Esophagus squamous epithelium (tissue), 4 donors: ENCODE measurements around the gene NFRKB.
"Not testable (repeated sequence)": the region's sequence is repeated elsewhere in the genome, so short reads cannot be mapped to it uniquely, and the experiment has no call there.

ENCODE experiments used
- POLR2A ChIP-seq, 4 donors: fragments of 450-650 bp; IDR thresholded peaks; one replicate each; pipeline ENCODE4 v1.6.1; 2017; ENCODE audit warnings: antibody characterized with exemption in 4 of 4, mild to moderate bottlenecking in 4 of 4, moderate library complexity in 3 of 4
- TF ChIP-seq, protein P1 (sequence below), 6 experiments: fragments of 450-650 bp in 4 of 6; fragments of 200-600 bp in 2 of 6; sonication (generic) in 2 of 6; IDR thresholded peaks; one replicate each; pipeline ENCODE4 v1.5.1; 2016 to 2019; ENCODE audit warnings: antibody characterized with exemption in 6 of 6, mild to moderate bottlenecking in 4 of 6, moderate library complexity in 4 of 6

DNA sequence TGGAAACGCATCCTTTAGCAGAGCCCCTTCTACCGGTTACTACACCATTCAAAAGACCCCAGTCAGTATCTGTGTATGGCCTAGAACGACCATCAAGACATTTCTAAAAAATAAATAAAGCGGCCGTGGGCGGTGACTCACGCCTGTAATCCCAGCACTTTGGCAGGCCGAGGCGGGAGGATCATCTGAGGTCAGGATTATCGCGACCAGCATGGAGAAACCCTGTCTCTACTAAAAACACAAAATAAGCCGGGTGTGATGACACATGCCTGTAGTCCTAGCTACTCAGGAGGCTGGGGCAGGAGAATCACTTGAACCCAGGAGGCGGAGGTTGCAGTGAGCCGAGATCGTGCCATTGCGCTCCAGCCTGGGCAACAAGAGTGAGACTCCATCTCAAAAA, 26.8 kb downstream of the NFRKB start:
- TF ChIP-seq, protein P1, sequence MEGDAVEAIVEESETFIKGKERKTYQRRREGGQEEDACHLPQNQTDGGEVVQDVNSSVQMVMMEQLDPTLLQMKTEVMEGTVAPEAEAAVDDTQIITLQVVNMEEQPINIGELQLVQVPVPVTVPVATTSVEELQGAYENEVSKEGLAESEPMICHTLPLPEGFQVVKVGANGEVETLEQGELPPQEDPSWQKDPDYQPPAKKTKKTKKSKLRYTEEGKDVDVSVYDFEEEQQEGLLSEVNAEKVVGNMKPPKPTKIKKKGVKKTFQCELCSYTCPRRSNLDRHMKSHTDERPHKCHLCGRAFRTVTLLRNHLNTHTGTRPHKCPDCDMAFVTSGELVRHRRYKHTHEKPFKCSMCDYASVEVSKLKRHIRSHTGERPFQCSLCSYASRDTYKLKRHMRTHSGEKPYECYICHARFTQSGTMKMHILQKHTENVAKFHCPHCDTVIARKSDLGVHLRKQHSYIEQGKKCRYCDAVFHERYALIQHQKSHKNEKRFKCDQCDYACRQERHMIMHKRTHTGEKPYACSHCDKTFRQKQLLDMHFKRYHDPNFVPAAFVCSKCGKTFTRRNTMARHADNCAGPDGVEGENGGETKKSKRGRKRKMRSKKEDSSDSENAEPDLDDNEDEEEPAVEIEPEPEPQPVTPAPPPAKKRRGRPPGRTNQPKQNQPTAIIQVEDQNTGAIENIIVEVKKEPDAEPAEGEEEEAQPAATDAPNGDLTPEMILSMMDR (IDR thresholded peaks at IDR 0.05), result not testable (repeated sequence)
- not testable (repeated sequence) for TF ChIP-seq POLR2A (IDR thresholded peaks at IDR 0.05)
